ENCODE results near the gene UNC5A.

The UNC5A gene

DNA sequence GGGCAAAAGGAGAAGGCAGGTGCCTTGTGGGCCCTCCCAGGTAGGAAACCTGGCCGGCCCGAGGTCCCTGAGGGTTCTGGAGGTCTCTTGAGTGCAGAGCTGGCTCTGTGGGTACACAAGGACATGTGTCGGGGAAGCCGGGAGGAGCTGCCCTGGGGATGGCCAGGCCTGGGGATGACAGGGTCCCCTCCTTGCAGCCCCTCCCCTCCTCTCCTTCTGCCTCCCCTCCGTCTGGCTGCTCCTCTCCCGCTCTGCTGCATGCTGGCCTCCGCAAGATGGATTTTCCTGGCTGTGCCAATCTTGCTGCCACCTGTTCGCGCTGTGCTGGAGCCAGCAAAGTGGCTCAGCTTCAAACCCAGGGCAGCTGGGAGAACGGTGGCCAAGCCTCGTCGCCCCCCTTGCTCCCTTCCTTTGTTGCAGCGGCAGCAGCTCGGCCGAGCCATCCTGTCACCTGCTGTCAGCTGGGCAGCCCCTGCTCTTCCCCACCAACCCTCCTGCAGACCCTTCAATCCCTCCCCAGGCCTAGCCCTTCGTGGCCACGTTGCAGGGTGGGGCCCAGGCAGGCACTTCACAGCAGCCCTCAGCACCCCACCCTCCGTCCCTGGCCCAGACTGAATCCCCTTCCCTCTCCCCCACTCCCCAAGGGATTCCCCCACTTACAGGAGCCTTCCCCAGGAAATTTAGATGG, 17.6 kb upstream of the UNC5A start:
- TF ChIP-seq ZBTB7A (IDR thresholded peaks at IDR 0.05; ENCODE audit: low read depth) (no peak), TEAD4 (IDR thresholded peaks at IDR 0.05) (no peak), FOXM1 (IDR thresholded peaks at IDR 0.05; ENCODE audit: borderline replicate concordance, low read depth) (no peak), CEBPB (IDR thresholded peaks at IDR 0.05) (no peak), TCF12 (IDR thresholded peaks at IDR 0.05; ENCODE audit: low read depth) (no peak), EP300 (IDR thresholded peaks at IDR 0.05; ENCODE audit: borderline replicate concordance) (no peak), RAD21 (IDR thresholded peaks at IDR 0.05; ENCODE audit: low read depth) (no peak), EGR1 (IDR thresholded peaks at IDR 0.05) (no peak), NFIC (IDR thresholded peaks at IDR 0.05) (no peak), CREB1 (IDR thresholded peaks at IDR 0.05; ENCODE audit: low read depth) (no peak), YY1 (IDR thresholded peaks at IDR 0.05; ENCODE audit: low read depth) (no peak), TAF1 (IDR thresholded peaks at IDR 0.05; ENCODE audit: low read depth) (no peak)
- TF ChIP-seq, protein P1, sequence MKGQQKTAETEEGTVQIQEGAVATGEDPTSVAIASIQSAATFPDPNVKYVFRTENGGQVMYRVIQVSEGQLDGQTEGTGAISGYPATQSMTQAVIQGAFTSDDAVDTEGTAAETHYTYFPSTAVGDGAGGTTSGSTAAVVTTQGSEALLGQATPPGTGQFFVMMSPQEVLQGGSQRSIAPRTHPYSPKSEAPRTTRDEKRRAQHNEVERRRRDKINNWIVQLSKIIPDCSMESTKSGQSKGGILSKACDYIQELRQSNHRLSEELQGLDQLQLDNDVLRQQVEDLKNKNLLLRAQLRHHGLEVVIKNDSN (IDR thresholded peaks at IDR 0.05): no peak
- TF ChIP-seq, protein P2, sequence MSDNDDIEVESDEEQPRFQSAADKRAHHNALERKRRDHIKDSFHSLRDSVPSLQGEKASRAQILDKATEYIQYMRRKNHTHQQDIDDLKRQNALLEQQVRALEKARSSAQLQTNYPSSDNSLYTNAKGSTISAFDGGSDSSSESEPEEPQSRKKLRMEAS (IDR thresholded peaks at IDR 0.05): no peak
- TF ChIP-seq, protein P3, sequence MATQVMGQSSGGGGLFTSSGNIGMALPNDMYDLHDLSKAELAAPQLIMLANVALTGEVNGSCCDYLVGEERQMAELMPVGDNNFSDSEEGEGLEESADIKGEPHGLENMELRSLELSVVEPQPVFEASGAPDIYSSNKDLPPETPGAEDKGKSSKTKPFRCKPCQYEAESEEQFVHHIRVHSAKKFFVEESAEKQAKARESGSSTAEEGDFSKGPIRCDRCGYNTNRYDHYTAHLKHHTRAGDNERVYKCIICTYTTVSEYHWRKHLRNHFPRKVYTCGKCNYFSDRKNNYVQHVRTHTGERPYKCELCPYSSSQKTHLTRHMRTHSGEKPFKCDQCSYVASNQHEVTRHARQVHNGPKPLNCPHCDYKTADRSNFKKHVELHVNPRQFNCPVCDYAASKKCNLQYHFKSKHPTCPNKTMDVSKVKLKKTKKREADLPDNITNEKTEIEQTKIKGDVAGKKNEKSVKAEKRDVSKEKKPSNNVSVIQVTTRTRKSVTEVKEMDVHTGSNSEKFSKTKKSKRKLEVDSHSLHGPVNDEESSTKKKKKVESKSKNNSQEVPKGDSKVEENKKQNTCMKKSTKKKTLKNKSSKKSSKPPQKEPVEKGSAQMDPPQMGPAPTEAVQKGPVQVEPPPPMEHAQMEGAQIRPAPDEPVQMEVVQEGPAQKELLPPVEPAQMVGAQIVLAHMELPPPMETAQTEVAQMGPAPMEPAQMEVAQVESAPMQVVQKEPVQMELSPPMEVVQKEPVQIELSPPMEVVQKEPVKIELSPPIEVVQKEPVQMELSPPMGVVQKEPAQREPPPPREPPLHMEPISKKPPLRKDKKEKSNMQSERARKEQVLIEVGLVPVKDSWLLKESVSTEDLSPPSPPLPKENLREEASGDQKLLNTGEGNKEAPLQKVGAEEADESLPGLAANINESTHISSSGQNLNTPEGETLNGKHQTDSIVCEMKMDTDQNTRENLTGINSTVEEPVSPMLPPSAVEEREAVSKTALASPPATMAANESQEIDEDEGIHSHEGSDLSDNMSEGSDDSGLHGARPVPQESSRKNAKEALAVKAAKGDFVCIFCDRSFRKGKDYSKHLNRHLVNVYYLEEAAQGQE (IDR thresholded peaks at IDR 0.05; ENCODE audit: low read depth): no peak

DNA sequence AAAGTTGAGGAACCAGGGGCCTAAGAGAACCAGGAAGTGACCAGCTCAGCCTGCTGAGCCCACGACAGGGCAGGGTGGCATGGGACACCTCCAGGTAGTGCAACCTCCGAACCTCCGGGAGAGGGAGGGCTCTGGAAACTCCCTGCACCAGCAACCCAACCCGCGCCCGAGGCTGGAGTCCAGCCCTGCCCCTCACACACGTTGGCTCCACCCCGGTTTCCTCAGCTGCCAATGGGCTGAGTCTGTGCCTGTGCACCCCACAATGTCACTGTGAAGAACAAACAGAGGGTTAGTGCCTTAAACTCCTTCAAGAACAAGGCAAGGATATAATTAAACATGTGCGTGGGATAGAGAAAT, 17.0 kb upstream of the UNC5A start:
- no peak for TF ChIP-seq TEAD4 (IDR thresholded peaks at IDR 0.05)
- TF ChIP-seq, protein P2 (IDR thresholded peaks at IDR 0.05): peak; percentile 23; the same call in 1 of the 2 replicates

DNA sequence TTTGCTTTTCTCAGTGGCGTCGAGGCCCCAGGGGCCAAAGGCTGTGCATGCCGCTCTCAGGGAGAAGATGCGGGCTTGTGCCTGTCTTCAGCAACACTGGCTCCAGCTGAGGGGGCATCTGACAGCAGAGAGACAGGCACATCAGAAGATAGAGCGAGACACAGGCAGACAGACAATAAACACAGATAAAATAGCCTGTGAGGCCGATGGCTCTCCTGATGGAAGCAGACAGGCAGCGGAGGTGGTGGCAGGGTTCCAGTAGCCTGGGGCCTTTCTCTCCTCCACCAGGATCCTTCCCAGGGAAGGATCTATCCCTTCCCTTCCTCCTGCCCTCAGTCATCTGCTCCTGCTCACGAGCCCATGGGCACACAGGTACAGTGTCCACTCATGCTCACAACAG, 16.6 kb upstream of the UNC5A start:
- TF ChIP-seq ZBTB7A (IDR thresholded peaks at IDR 0.05; ENCODE audit: low read depth) (no peak), TEAD4 (IDR thresholded peaks at IDR 0.05) (no peak), CEBPB (IDR thresholded peaks at IDR 0.05) (no peak), YY1 (IDR thresholded peaks at IDR 0.05; ENCODE audit: low read depth) (no peak), EP300 (IDR thresholded peaks at IDR 0.05; ENCODE audit: borderline replicate concordance) (no peak), FOXM1 (IDR thresholded peaks at IDR 0.05; ENCODE audit: borderline replicate concordance, low read depth) (no peak), EGR1 (IDR thresholded peaks at IDR 0.05) (no peak), TAF1 (IDR thresholded peaks at IDR 0.05; ENCODE audit: low read depth) (no peak)
- TF ChIP-seq, protein P1 (IDR thresholded peaks at IDR 0.05): no peak
- TF ChIP-seq, protein P2 (IDR thresholded peaks at IDR 0.05): no peak

DNA sequence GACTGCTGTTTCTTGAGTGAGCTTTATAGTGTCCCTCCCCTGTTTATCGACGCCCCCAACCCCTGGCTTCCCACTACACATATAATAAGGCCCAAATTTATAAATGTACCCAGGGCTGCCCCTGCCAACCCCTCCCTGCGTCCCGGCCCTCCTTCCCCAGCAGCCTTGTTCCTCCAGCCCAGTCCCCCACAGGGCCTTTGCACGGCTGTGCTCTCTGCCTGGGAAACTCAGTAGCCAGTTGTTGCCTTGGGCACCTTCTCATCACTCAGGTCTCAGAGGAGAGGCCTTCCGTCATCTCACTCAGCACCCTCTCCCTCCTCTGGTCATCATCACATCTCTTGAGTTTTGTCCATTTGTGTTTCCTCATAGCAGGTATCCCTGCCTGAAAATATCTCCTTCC, 15.8 kb upstream of the UNC5A start:
- TF ChIP-seq TAF1 (IDR thresholded peaks at IDR 0.05; ENCODE audit: low read depth): no peak
- no peak for TF ChIP-seq YY1 (IDR thresholded peaks at IDR 0.05; ENCODE audit: low read depth)
- TF ChIP-seq NFIC (IDR thresholded peaks at IDR 0.05): no peak
- TF ChIP-seq, protein P1 (IDR thresholded peaks at IDR 0.05): no peak
- no peak for TF ChIP-seq ZBTB7A (IDR thresholded peaks at IDR 0.05; ENCODE audit: low read depth)
- TF ChIP-seq TEAD4 (IDR thresholded peaks at IDR 0.05): no peak
- TF ChIP-seq CEBPB (IDR thresholded peaks at IDR 0.05): no peak
- TF ChIP-seq, protein P2 (IDR thresholded peaks at IDR 0.05): no peak
- TF ChIP-seq, protein P3 (IDR thresholded peaks at IDR 0.05; ENCODE audit: low read depth): no peak
- TF ChIP-seq RAD21 (IDR thresholded peaks at IDR 0.05; ENCODE audit: low read depth): no peak
- TF ChIP-seq TCF12 (IDR thresholded peaks at IDR 0.05; ENCODE audit: low read depth): no peak
- no peak for TF ChIP-seq CREB1 (IDR thresholded peaks at IDR 0.05; ENCODE audit: low read depth)
- no peak for TF ChIP-seq EGR1 (IDR thresholded peaks at IDR 0.05)
- TF ChIP-seq EP300 (IDR thresholded peaks at IDR 0.05; ENCODE audit: borderline replicate concordance): no peak
- no peak for TF ChIP-seq FOXM1 (IDR thresholded peaks at IDR 0.05; ENCODE audit: borderline replicate concordance, low read depth)

DNA sequence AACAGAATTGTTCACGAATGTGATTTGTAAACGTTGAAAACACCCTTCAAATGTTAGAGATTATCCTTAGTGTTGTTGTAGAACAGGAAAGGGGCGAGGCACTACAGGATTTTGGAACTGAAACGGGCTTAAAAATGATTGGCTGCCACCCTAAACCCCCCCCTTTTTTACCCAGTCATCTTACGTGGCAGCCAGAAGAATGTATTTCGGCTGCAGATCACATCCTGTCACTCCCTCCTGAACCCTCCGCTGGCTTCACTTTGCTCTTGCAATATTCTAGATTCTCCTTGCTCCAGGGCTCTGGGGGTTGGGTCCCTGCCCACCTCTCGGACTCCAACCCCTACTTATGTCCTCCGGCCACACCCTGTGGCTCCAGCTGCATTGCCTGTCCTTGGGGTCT, 13.9 kb upstream of the UNC5A start:
- no peak for TF ChIP-seq CEBPB (IDR thresholded peaks at IDR 0.05)
- TF ChIP-seq YY1 (IDR thresholded peaks at IDR 0.05; ENCODE audit: low read depth): no peak
- TF ChIP-seq, protein P3 (IDR thresholded peaks at IDR 0.05; ENCODE audit: low read depth): no peak
- TF ChIP-seq TAF1 (IDR thresholded peaks at IDR 0.05; ENCODE audit: low read depth): no peak
- no peak for TF ChIP-seq EGR1 (IDR thresholded peaks at IDR 0.05)
- no peak for TF ChIP-seq CREB1 (IDR thresholded peaks at IDR 0.05; ENCODE audit: low read depth)
- TF ChIP-seq TEAD4 (IDR thresholded peaks at IDR 0.05): no peak
- TF ChIP-seq RAD21 (IDR thresholded peaks at IDR 0.05; ENCODE audit: low read depth): no peak
- no peak for TF ChIP-seq FOXM1 (IDR thresholded peaks at IDR 0.05; ENCODE audit: borderline replicate concordance, low read depth)
- no peak for TF ChIP-seq ZBTB7A (IDR thresholded peaks at IDR 0.05; ENCODE audit: low read depth)
- TF ChIP-seq, protein P1 (IDR thresholded peaks at IDR 0.05): no peak
- no peak for TF ChIP-seq TCF12 (IDR thresholded peaks at IDR 0.05; ENCODE audit: low read depth)

All from Ishikawa (cell line).